ENCODE data around the gene WDR18. TPM values are rescaled to one million over a fixed set of nuclear protein-coding genes. Genes with fewer than 3 reads are reported as not detected.

The WDR18 gene
- total and polyA plus RNA-seq, 2 of the 4 experiments (the other 2 are of a cell fraction): 37.1 to 56.9 TPM

DNA sequence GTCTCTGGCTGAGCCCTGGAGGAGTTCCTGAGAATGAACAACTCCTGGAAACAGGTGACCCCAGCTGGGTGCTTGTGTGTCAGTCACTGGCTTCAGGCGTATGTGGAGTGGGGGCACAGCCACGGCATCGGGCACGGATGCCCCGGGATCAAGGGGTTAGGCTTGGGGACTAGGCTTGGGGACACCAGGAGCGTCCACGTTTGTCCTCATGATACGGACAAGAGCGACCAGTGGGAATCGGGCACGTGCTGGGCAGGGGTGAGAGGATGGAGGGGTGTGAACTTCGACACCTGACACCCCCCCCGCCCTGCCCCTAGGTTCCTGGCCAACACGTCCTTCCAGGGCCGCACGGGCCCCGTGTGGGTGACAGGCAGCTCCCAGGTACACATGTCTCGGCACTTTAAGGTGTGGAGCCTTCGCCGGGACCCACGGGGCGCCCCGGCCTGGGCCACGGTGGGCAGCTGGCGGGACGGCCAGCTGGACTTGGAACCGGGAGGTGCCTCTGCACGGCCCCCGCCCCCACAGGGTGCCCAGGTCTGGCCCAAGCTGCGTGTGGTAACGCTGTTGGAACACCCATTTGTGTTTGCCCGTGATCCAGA is 20.2 kb downstream of the WDR18 start:
- Histone ChIP-seq H3K9me3 (ENCODE audit: control insufficient read depth, insufficient read depth, low read length) (no peaks in the 10 kb centered on the region), H2AFZ (replicated peaks; ENCODE audit: low read length, poor library complexity) (no peak overlapping the region), H4K5ac (ENCODE audit: low read depth, low read length) (no peak overlapping the region), H3K4me3 (ENCODE audit: insufficient read depth, low read depth, low read length) (no peak overlapping the region), H3K9ac (ENCODE audit: low read depth, low read length) (no peak overlapping the region), H2AK5ac (ENCODE audit: low read depth, low read length) (no peak overlapping the region), H4K20me1 (ENCODE audit: insufficient read depth, low read length) (peaks cover 19% of the 10 kb centered on the region), H3K14ac (replicated peaks; ENCODE audit: low read depth, low read length) (no peak overlapping the region), H4K91ac (ENCODE audit: insufficient read depth, low read depth, low read length) (no peak overlapping the region), H3K23ac (ENCODE audit: low read depth, low read length) (no peak overlapping the region; the same call in 1 of the 2 replicates), H2BK20ac (ENCODE audit: low read depth, low read length) (no peak overlapping the region), H3K4me2 (ENCODE audit: low read depth, low read length) (no peak overlapping the region), H3K9me1 (ENCODE audit: insufficient read depth, low read length) (no peaks in the 10 kb centered on the region), H4K8ac (ENCODE audit: low read depth in 2 of 2, low read length in 2 of 2) (no peak overlapping the region), H3K27me3 (ENCODE audit: control insufficient read depth, insufficient read depth, low read length) (peaks cover 14% of the 10 kb centered on the region), H2BK5ac (ENCODE audit: low read depth, low read length, poor library complexity, severe bottlenecking) (no peak overlapping the region), H3K4me1 (ENCODE audit: control insufficient read depth, insufficient read depth, low read length) (peaks cover 9% of the 10 kb centered on the region), H2AK9ac (replicated peaks; ENCODE audit: low read depth, low read length, poor library complexity) (no peak overlapping the region), H3K79me1 (ENCODE audit: low read depth in 1 of 2, low read length in 2 of 2) (peaks cover 0 to 8% of the 10 kb centered on the region in 2 experiments; a peak in 2 of 4 replicates), H3K56ac (ENCODE audit: extremely low read depth, insufficient read depth, low read length) (no peak overlapping the region), H3K4ac (ENCODE audit: low read depth, low read length) (no peak overlapping the region), H2BK120ac (ENCODE audit: low read depth, low read length) (no peak overlapping the region), H2BK15ac (ENCODE audit: low read depth, low read length) (no peak overlapping the region), H3K27ac (ENCODE audit: insufficient read depth, low read length) (no peak overlapping the region), H3K36me3 (ENCODE audit: control insufficient read depth, insufficient read depth, low read length) (no peaks in the 10 kb centered on the region), H3K18ac (ENCODE audit: low read depth, low read length) (no peak overlapping the region)
- ChIA-PET CTCF (no interaction called here), POLR2A (ENCODE audit: unreplicated experiment) (no interaction called here)
- 81% methylated on average over 18 of the region's 32 CpGs; no CpG with 5 or more reads in 1 of the 2 experiments for WGBS, 2 experiments (ENCODE audit: extremely low coverage in 2 of 2, insufficient read length in 1 of 2)
- no TSS peak for BruUV-seq (replicated peaks)
- DNase-seq (no peak), ATAC-seq (ENCODE audit: low read depth) (no peak)
- dilution Hi-C loops (cut with HindIII; ENCODE audit: low sequenced_read_pairs, unreplicated experiment) (no loop called here), intact Hi-C loops (cut with micrococcal nuclease) (no loop called here), in situ Hi-C loops (cut with MboI; ENCODE audit: low sequenced_read_pairs) (no loop called here)
- TF ChIP-seq, protein P1, sequence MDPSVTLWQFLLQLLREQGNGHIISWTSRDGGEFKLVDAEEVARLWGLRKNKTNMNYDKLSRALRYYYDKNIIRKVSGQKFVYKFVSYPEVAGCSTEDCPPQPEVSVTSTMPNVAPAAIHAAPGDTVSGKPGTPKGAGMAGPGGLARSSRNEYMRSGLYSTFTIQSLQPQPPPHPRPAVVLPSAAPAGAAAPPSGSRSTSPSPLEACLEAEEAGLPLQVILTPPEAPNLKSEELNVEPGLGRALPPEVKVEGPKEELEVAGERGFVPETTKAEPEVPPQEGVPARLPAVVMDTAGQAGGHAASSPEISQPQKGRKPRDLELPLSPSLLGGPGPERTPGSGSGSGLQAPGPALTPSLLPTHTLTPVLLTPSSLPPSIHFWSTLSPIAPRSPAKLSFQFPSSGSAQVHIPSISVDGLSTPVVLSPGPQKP (IDR thresholded peaks at IDR 0.05; ENCODE audit: borderline replicate concordance, low read depth, low read length): no peak
- no peak for TF ChIP-seq MAFK (IDR thresholded peaks at IDR 0.05; ENCODE audit: low read depth, low read length)
- TF ChIP-seq CEBPB (IDR thresholded peaks at IDR 0.05; ENCODE audit: low read depth, low read length): no peak
- TF ChIP-seq MAZ (IDR thresholded peaks at IDR 0.05; ENCODE audit: borderline replicate concordance, low read depth, low read length): no peak
- TF ChIP-seq SMC3 (IDR thresholded peaks at IDR 0.05; ENCODE audit: low read depth, low read length): no peak
- no peak for TF ChIP-seq RCOR1 (IDR thresholded peaks at IDR 0.05; ENCODE audit: insufficient replicate concordance, low read length)
- no peak for TF ChIP-seq FOS (IDR thresholded peaks at IDR 0.05; ENCODE audit: low read depth, low read length)
- TF ChIP-seq NFE2L2 (IDR thresholded peaks at IDR 0.05; ENCODE audit: low read depth, low read length): no peak
- no peak for TF ChIP-seq RAD21 (IDR thresholded peaks at IDR 0.05; ENCODE audit: low read length)
- no peak for TF ChIP-seq CHD1 (IDR thresholded peaks at IDR 0.05; ENCODE audit: low read depth, low read length)
- TF ChIP-seq MXI1 (IDR thresholded peaks at IDR 0.05; ENCODE audit: borderline replicate concordance, low read depth, low read length): no peak
- no peak for TF ChIP-seq BHLHE40 (IDR thresholded peaks at IDR 0.05; ENCODE audit: low read depth, low read length)
- no peak for TF ChIP-seq RFX5 (IDR thresholded peaks at IDR 0.05; ENCODE audit: low read depth, low read length)
- no peak for TF ChIP-seq CTCF (conservative IDR thresholded peaks at IDR 0.05; ENCODE audit: low read depth, low read length)
- no peak for TF ChIP-seq POLR2A (IDR thresholded peaks at IDR 0.05; ENCODE audit: low read depth, low read length)
